CD4-positive, alpha-beta T cell treated with Interleukin-1 beta for 1 hour (primary cell): ENCODE measurements around the gene SPINK9.

Experiments
- DNase-seq, 2 donors: peaks; one replicate each; pipeline ENCODE4 v3.0.0-alpha.2; 2020 to 2022

The SPINK9 gene

DNA sequence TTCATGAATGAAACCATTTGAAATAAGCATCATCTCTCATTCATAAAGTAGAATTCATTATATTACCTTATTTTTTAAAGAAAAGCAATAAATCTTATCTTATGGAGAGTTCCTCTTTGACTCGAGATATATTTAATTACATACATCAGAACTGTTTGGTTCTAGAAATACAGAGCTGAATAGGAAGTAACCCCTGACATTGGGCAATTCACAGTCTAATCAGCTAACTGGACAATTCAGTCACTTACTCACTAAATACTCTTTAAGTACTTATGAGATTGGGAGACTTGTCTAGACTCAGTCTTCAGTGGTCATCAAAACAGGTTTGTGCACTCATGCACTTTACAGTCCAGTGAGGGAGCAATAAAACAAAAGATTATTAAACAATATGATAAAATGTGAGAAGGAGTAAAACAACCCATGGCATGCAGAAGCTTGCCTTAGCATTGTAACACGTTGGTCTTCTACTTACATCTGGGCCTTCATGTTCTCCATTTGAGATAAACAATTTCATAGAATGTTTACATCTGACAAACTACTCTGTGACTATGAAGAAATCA is 36.9 kb downstream of the SPINK9 start:
- DNase-seq: no peak

DNA sequence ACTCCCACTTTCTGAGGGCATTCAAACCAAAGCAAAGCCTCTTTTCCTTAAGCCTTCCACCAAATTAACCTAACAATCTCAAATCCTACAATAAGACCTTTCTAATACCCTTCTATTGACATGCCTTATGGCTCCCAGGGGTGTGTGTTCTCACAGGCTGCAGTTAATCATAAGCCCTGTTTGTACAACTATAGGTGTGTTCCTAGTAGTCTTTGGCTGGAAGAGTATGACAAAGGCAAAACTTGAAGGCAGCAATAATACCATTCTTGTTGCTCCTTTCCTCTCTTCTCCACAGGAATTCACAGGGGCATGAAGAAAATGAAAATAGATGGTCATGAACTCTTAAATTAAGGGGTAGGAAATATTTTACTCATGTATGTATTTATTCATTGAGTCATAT is 37.5 kb downstream of the SPINK9 start:
- DNase-seq: no peak

DNA sequence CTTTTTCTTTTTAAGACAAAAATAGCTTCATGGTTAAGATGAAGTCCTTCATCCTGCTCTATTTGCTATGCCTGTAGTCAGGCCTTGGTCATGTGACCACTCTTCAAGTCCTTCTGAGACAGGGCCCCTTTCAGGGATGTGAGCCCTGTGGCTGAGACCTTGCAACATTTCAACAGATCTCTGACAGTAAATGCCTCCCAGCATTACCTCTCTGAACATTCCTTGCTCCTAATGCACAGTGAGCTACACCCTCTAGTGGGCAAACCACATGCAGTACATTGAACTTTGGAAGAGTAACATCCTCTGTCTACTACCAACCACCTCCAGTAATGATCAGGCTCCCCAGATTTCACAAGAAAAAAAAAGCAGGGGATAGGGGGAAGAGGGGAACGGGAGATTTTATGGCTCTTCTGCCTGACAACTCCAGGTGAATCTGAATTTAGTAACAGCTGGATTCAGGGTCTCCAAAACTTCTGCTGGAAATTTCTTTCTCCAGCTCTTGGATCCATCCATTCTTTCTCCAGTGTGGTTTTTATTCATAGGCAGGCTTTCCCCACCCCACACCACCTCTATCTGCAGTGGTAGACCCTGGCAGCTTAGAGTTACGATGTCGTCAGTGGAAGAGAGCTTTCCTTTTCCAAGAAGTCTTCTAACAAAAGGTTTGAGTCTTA is 39.5 kb downstream of the SPINK9 start:
- peak; percentile 2 to 34 for DNase-seq

DNA sequence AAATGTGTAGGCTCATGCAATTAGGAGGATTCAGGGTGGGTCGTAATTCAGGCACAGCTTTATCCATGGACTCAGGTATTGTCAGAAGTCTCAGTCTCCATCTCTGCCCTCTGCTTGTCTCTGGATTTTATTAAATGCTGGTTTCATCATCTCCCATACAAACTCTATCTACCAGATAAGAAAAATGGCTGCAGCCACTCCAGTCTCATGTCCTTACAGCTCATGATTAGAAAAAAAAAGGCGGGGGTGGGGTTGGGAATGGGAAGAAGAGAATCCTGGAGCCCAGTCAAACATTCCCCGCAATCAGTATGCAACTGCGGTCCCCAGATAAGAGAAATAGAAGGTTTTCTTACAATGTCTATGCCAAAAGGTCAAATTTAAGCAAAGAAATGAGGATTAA is 40.8 kb downstream of the SPINK9 start:
- no peak for DNase-seq

DNA sequence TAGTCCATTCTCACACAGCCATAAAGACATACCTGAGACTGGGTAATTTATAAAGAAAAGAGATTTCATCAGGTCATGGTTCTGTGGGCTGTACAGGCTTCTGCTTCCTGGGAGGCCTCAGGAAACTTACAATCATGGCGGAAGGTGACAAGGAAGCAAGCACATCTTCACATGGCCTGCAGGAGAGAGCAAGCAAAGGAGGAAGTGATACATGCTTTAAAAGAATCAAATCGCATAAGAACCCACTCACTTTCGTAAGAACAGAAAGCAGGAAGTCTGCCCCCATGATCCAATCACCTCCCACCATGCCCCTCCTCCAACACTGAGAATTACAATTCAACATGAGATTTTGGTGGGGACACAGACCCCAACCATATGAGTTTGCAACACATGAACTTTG is 43.3 kb downstream of the SPINK9 start:
- DNase-seq: no peak

DNA sequence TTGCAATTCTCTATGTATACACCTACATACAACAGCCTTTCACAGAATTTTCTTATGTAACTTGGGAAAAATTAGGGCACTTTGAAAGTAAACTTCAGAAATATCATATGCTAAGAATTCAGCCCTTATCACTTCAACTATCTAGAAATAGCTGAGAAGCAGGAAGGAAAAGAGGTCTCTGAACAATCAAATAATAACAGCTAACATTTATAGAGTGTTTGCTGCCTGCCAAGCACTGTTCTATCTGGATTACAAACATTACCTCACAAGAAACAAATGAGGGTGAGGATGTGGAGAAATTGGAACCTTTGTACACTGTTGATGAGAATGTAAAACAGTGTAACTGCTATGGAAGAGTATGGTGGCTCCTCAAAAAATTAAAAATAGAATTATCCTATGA is 44.0 kb downstream of the SPINK9 start:
- no peak for DNase-seq

DNA sequence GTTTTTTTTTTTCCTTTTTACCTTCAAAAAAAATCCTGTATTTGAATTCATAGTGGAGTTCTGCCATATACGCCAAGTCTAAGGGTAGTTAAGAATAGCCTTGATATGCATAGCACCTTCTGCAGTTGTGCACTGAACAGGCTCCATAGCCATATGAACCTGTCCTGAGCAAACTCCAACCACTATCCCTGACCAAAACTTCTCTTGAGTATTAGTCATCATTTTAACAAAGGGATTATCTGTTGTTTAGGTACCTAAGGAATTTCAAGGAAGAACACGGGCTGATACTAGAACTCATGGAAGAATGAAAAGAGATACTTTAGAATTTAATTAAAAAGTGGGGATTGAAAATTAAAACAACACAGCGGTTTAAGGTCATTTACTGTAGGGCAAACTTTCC is 46.5 kb downstream of the SPINK9 start:
- DNase-seq: no peak

DNA sequence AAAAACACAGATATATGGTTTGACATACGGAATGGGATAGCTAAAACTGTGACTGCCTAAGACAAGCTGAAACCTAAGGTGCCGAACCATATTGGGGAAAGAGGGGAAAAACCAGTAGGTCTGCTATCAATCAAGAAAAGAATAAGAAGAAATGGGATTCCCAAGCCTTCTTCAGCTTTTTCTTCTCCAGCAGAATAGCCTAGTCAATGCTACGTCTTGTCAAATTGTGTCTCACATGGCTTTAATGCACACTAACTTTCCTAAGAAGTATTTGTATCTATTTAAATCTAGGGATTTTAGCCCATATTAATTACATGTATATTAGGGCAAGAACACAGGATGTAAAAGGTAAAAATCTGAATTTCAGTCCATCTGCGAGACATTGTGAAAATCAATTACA is 47.6 kb downstream of the SPINK9 start:
- no peak for DNase-seq

DNA sequence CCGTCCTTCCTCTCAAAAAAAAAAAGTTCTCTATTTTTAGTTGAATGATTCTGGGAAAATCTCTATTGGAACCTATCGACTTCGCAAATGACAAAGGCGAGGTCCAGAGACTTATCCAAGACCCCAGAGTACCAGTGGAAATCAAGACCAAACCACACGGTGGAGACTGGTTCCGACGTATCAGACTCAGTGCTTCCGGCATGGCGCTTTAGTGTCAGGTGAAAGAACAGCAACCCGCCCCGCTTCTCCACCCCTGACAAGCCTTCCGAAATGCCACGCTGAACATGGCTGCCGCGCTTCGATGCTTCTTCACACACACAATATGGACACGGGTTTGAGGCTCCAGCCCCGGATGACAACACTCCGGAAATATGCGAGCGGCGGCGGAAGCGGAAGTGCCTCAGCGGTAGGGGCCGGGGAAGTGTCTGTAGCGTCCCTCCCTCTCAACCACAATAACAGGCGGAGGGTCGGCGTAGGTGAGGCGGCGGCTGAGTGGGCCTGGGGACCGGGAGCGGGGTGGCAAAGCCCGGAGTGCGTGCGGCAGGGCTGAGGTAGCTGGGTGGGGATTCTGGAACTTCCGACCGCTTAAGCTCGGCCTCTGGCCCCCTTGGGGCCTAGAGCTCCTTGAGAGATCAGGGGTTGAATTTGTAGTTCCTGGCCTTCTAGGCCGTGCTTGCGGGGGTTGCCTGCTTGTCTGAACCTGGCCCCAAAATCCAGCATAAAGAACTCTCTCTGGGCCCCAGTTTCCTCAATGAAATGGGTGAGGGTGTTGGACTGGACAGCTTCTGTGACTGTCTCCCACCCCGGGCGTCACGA is 48.4 kb downstream of the SPINK9 start, which contains the start of gene FBXO38:
Gene FBXO38 (plus strand): TSS at position 395 of the 816 bp plus-strand sequence. CDS start 10,819 bp downstream, outside the sequence.
- DNase-seq: peak; percentile 98

DNA sequence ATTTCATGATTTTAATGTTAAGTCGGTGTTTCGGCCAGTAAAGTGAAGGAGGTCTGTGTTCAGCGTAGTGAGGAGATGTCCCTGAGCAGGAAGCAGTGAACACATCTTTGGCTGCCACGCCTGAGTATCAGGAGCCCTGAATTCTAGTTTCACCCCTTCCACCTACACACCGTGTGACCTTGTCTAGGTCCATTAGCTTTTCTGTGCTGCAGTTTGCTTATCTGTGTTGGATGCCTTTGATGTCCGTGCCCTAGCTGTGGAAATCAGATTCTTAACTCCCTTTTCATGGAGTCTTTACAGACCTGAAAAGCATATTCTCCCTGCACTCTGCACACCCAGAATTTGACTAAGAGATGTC is 49.0 kb downstream of the SPINK9 start:
- DNase-seq: no peak

DNA sequence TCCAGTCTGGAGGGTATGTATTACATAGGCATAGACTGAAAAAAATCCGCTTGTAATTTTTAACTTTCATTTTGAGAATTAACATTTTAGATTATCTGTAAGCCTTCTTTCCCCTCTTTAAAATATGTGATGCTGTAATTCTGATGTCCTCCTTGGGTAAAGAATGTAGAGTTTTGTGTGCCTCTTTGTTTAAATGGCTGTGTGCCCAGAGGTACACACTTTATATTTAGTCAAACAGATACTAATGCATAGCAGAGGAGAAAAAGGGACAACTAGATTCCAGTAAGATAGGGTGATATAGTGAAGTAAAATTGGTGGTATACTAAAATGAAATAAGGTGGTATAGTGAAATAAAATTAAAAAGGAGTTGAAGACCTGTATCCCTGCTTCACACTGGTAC is 49.7 kb downstream of the SPINK9 start:
- no peak for DNase-seq

DNA sequence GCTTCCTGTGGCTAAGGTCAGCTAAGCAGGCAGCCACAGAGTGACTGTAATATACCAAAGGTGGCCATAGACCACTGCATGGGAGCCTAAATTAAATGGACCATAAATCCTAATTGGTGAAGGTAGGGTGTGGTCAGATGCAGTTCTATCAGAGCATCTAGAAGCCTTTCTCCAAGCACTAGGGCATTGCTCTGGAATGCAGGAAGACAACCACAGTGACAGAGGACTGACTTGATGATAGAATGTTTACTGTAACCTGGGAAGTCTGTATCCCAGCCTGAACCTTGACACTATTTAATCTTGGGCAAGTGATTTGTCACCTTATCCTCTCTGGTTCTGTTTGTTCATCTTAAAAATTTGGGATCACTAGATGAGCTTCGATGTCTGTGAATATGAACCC is 50.7 kb downstream of the SPINK9 start:
- DNase-seq: no peak

DNA sequence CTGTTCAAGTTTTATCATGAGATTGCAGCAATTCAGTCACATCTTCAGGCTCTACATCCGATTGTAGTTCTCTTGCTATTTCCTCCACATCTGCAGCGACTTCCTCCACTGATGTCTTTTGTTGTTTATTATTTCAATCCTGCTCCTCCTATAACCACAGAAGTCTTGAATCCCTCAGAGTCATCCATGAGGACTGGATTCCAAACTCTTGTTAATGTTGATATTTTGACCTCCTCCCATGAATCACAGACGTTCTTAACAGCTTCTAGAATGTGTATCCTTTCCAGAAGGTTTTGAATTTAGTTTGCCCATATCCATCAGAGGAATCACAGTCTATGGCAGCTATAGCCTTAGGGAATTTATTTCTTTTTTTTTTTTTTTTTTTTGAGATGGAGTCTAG is 52.0 kb downstream of the SPINK9 start:
- DNase-seq: no peak

DNA sequence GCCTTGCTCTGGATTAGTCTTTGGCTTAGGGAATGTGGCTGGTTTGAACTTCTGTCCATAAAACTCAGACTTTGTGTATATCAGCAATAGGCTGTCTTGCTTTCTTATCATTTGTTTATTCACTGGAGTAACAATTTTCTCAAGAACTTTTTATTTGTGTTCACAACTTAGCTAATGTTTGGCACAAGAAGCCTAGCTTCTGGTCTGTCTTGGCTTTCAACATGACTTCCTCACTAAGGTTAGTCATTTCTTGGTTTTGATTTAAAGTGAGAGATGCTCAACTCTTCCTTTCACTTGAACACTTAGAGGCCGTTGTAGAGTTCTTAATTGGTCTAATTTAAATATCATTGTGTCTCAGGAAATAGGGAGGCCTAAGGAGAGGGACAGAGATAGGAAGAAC is 53.3 kb downstream of the SPINK9 start:
- no peak for DNase-seq
